GM12872 (cell line): ENCODE results near the gene CT47B1.
A peak's percentile ranks its signal among the peaks of the same experiment; 100 is the strongest.
"Not testable (repeated sequence)": the region's sequence is repeated elsewhere in the genome, so short reads cannot be mapped to it uniquely, and the experiment has no call there.

ENCODE experiments used
- TF ChIP-seq, protein P1 (sequence below): IDR thresholded peaks from 3 replicates; pipeline ENCODE4 v1.5.1; 2011; ENCODE audit warnings: low read depth, mild to moderate bottlenecking, low read length, moderate library complexity; ENCODE audit not compliant: insufficient read depth

Gene CT47B1

DNA sequence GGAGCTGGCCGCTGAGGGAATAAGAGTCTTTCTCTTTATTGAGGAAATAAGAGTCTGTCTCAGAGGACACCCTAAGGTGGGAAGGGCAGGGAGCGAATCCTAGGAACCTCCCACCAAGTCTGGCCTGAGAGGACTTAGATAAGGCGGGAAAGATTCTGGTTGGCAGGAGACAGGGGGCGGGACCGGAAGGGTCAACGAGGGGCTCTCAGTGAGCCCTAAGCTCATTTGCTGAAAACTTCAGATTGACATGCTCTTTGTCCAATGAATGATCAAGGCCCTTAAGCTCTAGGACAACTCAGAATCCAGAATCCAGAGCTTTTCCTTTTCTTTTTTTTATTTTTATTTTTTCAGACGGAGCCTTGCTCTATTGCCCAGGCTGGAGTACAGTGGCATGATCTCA lies at the start of gene CT47B1:
CT47B1 (minus strand) TSS at position 101 of the 400 bp plus-strand sequence. CDS start 196 bp downstream, outside the sequence.
- TF ChIP-seq, protein P1, sequence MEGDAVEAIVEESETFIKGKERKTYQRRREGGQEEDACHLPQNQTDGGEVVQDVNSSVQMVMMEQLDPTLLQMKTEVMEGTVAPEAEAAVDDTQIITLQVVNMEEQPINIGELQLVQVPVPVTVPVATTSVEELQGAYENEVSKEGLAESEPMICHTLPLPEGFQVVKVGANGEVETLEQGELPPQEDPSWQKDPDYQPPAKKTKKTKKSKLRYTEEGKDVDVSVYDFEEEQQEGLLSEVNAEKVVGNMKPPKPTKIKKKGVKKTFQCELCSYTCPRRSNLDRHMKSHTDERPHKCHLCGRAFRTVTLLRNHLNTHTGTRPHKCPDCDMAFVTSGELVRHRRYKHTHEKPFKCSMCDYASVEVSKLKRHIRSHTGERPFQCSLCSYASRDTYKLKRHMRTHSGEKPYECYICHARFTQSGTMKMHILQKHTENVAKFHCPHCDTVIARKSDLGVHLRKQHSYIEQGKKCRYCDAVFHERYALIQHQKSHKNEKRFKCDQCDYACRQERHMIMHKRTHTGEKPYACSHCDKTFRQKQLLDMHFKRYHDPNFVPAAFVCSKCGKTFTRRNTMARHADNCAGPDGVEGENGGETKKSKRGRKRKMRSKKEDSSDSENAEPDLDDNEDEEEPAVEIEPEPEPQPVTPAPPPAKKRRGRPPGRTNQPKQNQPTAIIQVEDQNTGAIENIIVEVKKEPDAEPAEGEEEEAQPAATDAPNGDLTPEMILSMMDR, result not testable (repeated sequence)

DNA sequence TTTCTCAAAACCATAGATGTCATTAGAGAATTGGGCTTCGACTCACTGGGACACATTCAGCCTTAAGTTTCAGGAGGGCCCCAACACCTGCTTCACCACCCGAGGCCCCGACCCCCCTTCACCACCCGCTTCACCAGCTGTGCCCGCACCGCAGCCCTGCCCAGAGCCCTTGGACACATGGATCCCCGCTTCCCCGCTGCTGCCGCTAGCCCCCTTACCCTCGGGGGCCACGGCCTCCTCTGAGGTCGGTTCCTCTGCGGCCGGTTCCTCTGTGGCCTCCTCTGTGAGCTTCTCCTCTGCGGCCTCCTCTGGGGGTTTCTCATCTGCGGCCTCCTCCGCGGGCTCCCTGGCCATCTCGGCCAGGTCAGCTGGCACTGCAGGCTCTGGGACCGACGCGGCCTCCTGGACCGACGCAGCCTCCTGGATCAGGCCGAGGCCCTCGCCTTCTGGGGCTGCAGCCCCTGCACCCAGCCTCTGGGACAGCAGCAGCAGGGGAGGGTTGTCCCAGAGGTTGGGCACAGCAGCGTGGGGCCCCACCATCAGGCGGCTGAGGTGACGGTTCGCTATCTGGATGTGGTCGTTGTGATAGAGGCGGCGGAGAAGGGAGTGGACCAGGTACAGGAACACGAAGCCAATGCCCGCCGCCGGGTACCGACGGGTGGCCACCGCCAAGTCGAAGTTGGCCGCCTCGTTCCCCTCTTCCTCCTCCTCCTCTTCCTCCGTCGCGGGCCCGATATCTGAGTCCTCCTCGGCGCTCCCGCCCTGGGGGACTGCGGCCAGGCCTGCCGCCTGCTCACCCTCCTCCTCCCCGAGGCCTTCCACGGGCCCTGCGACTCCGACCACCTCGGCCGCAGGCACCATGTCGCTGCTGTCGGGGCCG lies 748 bp downstream of the CT47B1 start:
- TF ChIP-seq, protein P1, result no peak

DNA sequence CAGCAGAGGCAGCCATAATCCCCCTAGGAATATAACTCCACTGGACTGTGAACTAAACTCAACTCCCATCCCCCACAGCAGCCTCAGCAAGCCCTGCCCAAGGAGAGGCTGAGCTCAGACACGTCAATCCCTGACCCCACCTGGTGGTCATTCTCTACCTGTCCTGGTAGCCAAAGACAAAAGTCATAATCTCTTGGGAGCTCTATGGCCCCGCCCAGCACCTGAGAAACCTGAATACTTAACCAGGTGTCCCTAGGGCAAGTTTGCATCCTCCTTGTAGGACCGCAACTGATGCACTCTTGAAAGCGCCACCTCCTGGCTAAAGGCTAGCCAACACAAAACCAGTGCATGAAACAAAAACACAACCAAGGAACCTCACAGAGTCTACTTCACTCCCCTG lies 18.4 kb downstream of the CT47B1 start:
- TF ChIP-seq, protein P1, result peak; percentile 27; the same call in 1 of the 3 replicates

DNA sequence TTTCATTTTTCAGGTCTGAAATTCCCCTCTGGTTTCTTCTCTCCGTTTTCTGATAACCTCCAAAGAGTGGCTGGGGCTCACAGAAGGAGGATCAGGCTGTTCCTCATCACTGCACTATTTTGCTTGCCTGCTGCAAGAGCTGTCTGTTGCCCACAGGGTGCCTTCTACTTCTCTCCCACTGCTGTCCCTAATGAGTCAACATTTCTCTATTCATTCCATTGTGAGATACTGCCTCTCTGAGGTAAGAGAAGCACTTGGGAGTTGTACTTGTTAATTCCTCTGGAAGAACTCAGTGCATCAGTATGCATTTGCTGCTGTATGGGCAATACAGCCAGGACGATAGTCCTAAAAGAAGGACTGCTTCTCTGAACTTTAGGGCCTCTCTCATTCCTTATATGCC lies 34.8 kb downstream of the CT47B1 start:
- TF ChIP-seq, protein P1, result no peak

DNA sequence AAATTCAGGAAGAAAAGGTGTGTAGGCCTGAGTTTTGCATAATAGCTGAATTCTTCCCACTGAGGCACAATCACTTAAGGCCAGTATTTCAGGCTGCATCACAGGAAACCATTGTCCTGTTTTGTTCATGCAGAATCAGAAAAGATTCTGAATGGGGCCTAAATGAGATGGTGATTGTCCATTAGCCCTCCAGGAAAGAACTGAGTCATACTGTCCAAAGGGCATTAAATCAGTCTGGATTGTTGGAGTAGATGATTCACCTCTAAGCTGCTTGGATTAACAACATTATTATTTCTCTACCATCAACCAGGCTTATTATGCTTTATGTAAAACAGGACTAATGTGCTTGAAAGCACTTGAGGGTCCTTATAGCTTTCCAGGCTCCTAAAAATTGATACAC lies 36.2 kb downstream of the CT47B1 start:
- TF ChIP-seq, protein P1, result no peak

DNA sequence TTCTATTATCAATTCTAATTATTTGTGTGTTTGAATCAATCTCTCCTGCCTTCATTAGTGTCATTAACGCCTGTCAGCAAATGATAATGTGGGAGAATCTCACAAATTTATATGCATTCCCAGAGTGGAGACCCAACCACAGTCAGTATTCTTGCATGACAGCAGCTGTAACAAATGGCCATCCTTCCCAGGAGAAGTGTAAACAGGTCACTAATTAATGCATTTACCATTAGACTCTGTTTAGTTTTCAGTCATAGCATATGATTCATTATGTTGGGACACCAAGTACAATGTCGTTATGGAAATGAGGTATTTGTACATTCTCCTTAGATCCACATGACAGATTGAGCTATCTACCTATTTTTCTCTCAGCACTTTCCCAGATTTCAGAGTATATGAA lies 50.5 kb downstream of the CT47B1 start:
- TF ChIP-seq, protein P1, result no peak

DNA sequence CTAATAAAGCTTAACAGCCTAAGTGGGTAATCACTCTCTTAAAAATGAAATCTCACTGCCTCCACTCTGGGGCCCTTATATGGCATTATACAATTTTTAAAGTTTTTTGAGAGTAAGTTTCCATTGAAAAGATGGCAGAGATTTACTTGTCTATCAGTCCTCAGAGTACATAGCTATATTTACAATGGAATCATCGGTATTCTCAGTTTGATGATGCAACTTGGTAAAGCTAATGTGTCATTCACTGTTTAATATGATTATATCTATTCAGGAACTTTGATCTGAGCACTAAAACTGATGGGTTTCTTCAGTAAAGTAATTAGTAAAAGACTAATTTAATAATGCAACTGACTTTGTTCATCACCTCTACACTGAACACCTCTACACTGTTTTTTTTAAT lies 51.6 kb downstream of the CT47B1 start:
- TF ChIP-seq, protein P1, result no peak
